Mucosa of stomach (tissue), 1 donor: ENCODE measurements around the gene FIG4.
"Not testable (repeated sequence)": the region's sequence is repeated elsewhere in the genome, so short reads cannot be mapped to it uniquely, and the experiment has no call there.

ENCODE experiments used
- H3K27me3 ChIP-seq: one replicate; pipeline ENCODE4 v1.7.0; 2013; ENCODE audit warnings: mild to moderate bottlenecking, low read length; ENCODE audit not compliant: control insufficient read depth, insufficient read depth
- H3K36me3 ChIP-seq: one replicate; pipeline ENCODE4 v1.7.0; 2013; ENCODE audit warnings: low read length; ENCODE audit not compliant: control insufficient read depth, insufficient read depth
- H3K4me1 ChIP-seq: one replicate; pipeline ENCODE4 v1.7.0; 2013; ENCODE audit warnings: mild to moderate bottlenecking, low read length; ENCODE audit not compliant: control insufficient read depth, insufficient read depth
- H3K4me3 ChIP-seq: one replicate; pipeline ENCODE4 v1.7.0; 2013; ENCODE audit warnings: low read length
- H3K9ac ChIP-seq: one replicate; pipeline ENCODE4 v1.7.0; 2013; ENCODE audit warnings: mild to moderate bottlenecking, low read length, moderate library complexity
- H3K9me3 ChIP-seq: one replicate; pipeline ENCODE4 v1.7.0; 2013; ENCODE audit warnings: mild to moderate bottlenecking, low read length, moderate library complexity; ENCODE audit not compliant: control insufficient read depth
- donor health status: Pancreatic carcinoma.

FIG4 gene

GRCh38 chr6:109841869-109842268 lies 150.8 kb downstream of the FIG4 start:
- no peaks in the 10 kb centered on the region for H3K4me1 ChIP-seq
- H3K36me3 ChIP-seq = no peaks in the 10 kb centered on the region
- H3K27me3 ChIP-seq = no peaks in the 10 kb centered on the region

GRCh38 chr6:109852713-109853112 lies 161.6 kb downstream of the FIG4 start:
- Histone ChIP-seq H3K9ac (no peak overlapping the region), H3K27me3 (no peaks in the 10 kb centered on the region)

More at GRCh38 chr6:109841869-109842268, 150.8 kb downstream of the FIG4 start:
- no peak overlapping the region for H3K4me3 ChIP-seq
- no peak overlapping the region for H3K9ac ChIP-seq
- H3K9me3 ChIP-seq = no peaks in the 10 kb centered on the region

GRCh38 chr6:109853426-109853825 lies 162.3 kb downstream of the FIG4 start:
- Histone ChIP-seq H3K4me1 (no peaks in the 10 kb centered on the region), H3K9ac (no peak overlapping the region), H3K27me3 (no peaks in the 10 kb centered on the region), H3K9me3 (no peaks in the 10 kb centered on the region), H3K4me3 (no peak overlapping the region), H3K36me3 (no peaks in the 10 kb centered on the region)

More at GRCh38 chr6:109852713-109853112, 161.6 kb downstream of the FIG4 start:
- no peaks in the 10 kb centered on the region for H3K9me3 ChIP-seq
- H3K4me3 ChIP-seq = no peak overlapping the region
- H3K4me1 ChIP-seq = no peaks in the 10 kb centered on the region
- H3K36me3 ChIP-seq = no peaks in the 10 kb centered on the region

- no peak overlapping the region for H3K4me3 ChIP-seq
- no peaks in the 10 kb centered on the region for H3K4me1 ChIP-seq
- H3K27me3 ChIP-seq = no peaks in the 10 kb centered on the region
- H3K36me3 ChIP-seq = no peaks in the 10 kb centered on the region
- H3K9me3 ChIP-seq = no peaks in the 10 kb centered on the region
- no peak overlapping the region for H3K9ac ChIP-seq
Observed at GRCh38 chr6:109853951-109854350, 162.9 kb downstream of the FIG4 start.

- Histone ChIP-seq H3K27me3 (no peaks in the 10 kb centered on the region), H3K9ac (no peak overlapping the region), H3K36me3 (no peaks in the 10 kb centered on the region), H3K4me3 (no peak overlapping the region), H3K9me3 (no peaks in the 10 kb centered on the region), H3K4me1 (no peaks in the 10 kb centered on the region)
Observed at GRCh38 chr6:109854541-109855308, 163.6 kb downstream of the FIG4 start.

- not testable (repeated sequence) for H3K9me3 ChIP-seq, H3K36me3 ChIP-seq, H3K27me3 ChIP-seq, H3K4me3 ChIP-seq, H3K4me1 ChIP-seq, H3K9ac ChIP-seq
Observed at GRCh38 chr6:109855476-109856040, 164.5 kb downstream of the FIG4 start.

GRCh38 chr6:109861946-109862345 lies 170.8 kb downstream of the FIG4 start:
- Histone ChIP-seq H3K4me1 (peaks cover 2% of the 10 kb centered on the region), H3K27me3 (no peaks in the 10 kb centered on the region), H3K9ac (no peak overlapping the region), H3K36me3 (no peaks in the 10 kb centered on the region), H3K4me3 (no peak overlapping the region), H3K9me3 (no peaks in the 10 kb centered on the region)

- no peak overlapping the region for H3K4me3 ChIP-seq
- no peak overlapping the region for H3K9ac ChIP-seq
- no peaks in the 10 kb centered on the region for H3K27me3 ChIP-seq
- H3K36me3 ChIP-seq = no peaks in the 10 kb centered on the region
- no peaks in the 10 kb centered on the region for H3K9me3 ChIP-seq
- peaks cover 12% of the 10 kb centered on the region for H3K4me1 ChIP-seq
Observed at GRCh38 chr6:109864050-109864449, 173.0 kb downstream of the FIG4 start.

GRCh38 chr6:109865968-109866367 lies 174.9 kb downstream of the FIG4 start:
- Histone ChIP-seq H3K4me3 (no peak overlapping the region), H3K27me3 (no peaks in the 10 kb centered on the region), H3K9me3 (no peaks in the 10 kb centered on the region), H3K4me1 (peaks cover 12% of the 10 kb centered on the region), H3K9ac (no peak overlapping the region), H3K36me3 (no peaks in the 10 kb centered on the region)

- H3K4me3 ChIP-seq = no peak overlapping the region
- H3K9me3 ChIP-seq = no peaks in the 10 kb centered on the region
- no peaks in the 10 kb centered on the region for H3K27me3 ChIP-seq
- peaks cover 12% of the 10 kb centered on the region for H3K4me1 ChIP-seq
- H3K9ac ChIP-seq = no peak overlapping the region
- no peaks in the 10 kb centered on the region for H3K36me3 ChIP-seq
Observed at GRCh38 chr6:109867009-109867969, 176.2 kb downstream of the FIG4 start.

- H3K9ac ChIP-seq = no peak overlapping the region
- peaks cover 12% of the 10 kb centered on the region for H3K4me1 ChIP-seq
- no peaks in the 10 kb centered on the region for H3K27me3 ChIP-seq
- H3K4me3 ChIP-seq = no peak overlapping the region
- H3K36me3 ChIP-seq = no peaks in the 10 kb centered on the region
- no peaks in the 10 kb centered on the region for H3K9me3 ChIP-seq
Observed at GRCh38 chr6:109867970-109868358, 176.9 kb downstream of the FIG4 start.
